Endothelial cell of umbilical vein (primary cell): ENCODE results near the gene AQP12A. TPM values are rescaled to one million over a fixed set of nuclear protein-coding genes. Genes with fewer than 3 reads are reported as not detected.

ENCODE experiments used
- BruUV-seq: library from RNA; stranded (reverse); fragments of 400-500 nt; replicated peaks from 2 replicates; lab custom pipeline; 2021; lab: Mats Ljungman, UMichigan
- CTCF ChIA-PET: fragments of 300-600, 350-600 bp; sonication (Branson Sonifier 250); formaldehyde crosslinking; loops from one replicate; lab custom pipeline; 2021; ENCODE audit warnings: antibody characterized with exemption, inconsistent platforms; lab: Charles Lee
- POLR2A ChIA-PET: fragments of 300-600, 350-600 bp; sonication (Branson Sonifier 250); formaldehyde crosslinking; loops from one replicate; lab custom pipeline; 2021; ENCODE audit warnings: antibody characterized with exemption, inconsistent platforms; lab: Charles Lee
- DNase-seq: peaks from one replicate; pipeline ENCODE4 v3.0.0-alpha.2; 2011; ENCODE audit warnings: low read depth, low spot score
- FAIRE-seq: peaks from 2 replicates; lab custom pipeline; 2011; peaks lifted over from hg19 to GRCh38; lab: Jason Lieb, UNC
- H2AFZ ChIP-seq: 2 replicates; pipeline ENCODE4 v1.6.0; 2012; ENCODE audit warnings: low read depth, low read length, control low read depth, inconsistent platforms
- H3K27ac ChIP-seq: 2 replicates; pipeline ENCODE4 v1.5.1; 2011; ENCODE audit warnings: low read depth, mild to moderate bottlenecking, control low read depth, low read length, moderate library complexity; ENCODE audit not compliant: insufficient read depth
- H3K27me3 ChIP-seq, 2 experiments: 2 replicates each; pipeline versions ENCODE4 v1.6.0 to v1.6.1; 2011; ENCODE audit warnings: low read length in 2 of 2, mixed read lengths in 1 of 2; ENCODE audit not compliant: control insufficient read depth in 2 of 2, insufficient read depth in 2 of 2
- H3K36me3 ChIP-seq, 2 experiments: 2 replicates in 1 of 2; 3 replicates in 1 of 2; pipeline ENCODE4 v1.5.1; 2011; ENCODE audit warnings: low read length in 2 of 2, mild to moderate bottlenecking in 1 of 2, moderate library complexity in 1 of 2; ENCODE audit not compliant: control insufficient read depth in 2 of 2, insufficient read depth in 2 of 2; ENCODE audit errors: extremely low read depth in 1 of 2
- H3K4me1 ChIP-seq: 3 replicates; pipeline ENCODE4 v1.5.1; 2011; ENCODE audit warnings: mild to moderate bottlenecking, low read length; ENCODE audit not compliant: control insufficient read depth, insufficient read depth; ENCODE audit errors: extremely low read depth
- H3K4me2 ChIP-seq: 2 replicates; pipeline ENCODE4 v1.6.1; 2011; ENCODE audit warnings: low read length, control low read depth, mixed read lengths; ENCODE audit not compliant: insufficient read depth
- H3K4me3 ChIP-seq, 3 experiments: fragments of 200-600 bp in 1 of 3; sonication (generic), shearing (Covaris generic) in 1 of 3; replicated peaks in 1 of 3; 2 replicates each; pipeline ENCODE4 v1.5.1; 2011 to 2016; ENCODE audit warnings: control low read depth in 3 of 3, low read length in 3 of 3, mild to moderate bottlenecking in 2 of 3, inconsistent platforms in 1 of 3, low read depth in 1 of 3, moderate library complexity in 1 of 3; ENCODE audit not compliant: insufficient read depth in 1 of 3
- H3K79me2 ChIP-seq: 2 replicates; pipeline ENCODE4 v1.6.0; 2012; ENCODE audit warnings: low read length, inconsistent platforms; ENCODE audit not compliant: control insufficient read depth, insufficient read depth
- H3K9ac ChIP-seq: replicated peaks from 2 replicates; pipeline ENCODE3; 2011; ENCODE audit warnings: low read length, control low read depth; ENCODE audit not compliant: insufficient read depth; ENCODE audit errors: extremely low read depth
- H3K9me1 ChIP-seq: replicated peaks from 3 replicates; pipeline ENCODE4 v1.6.0; 2011; ENCODE audit warnings: mild to moderate bottlenecking, low read length; ENCODE audit not compliant: control insufficient read depth, insufficient read depth; ENCODE audit errors: extremely low read depth
- H3K9me3 ChIP-seq: replicated peaks from 2 replicates; pipeline ENCODE4 v1.5.1; 2012; ENCODE audit warnings: low read length, inconsistent platforms; ENCODE audit not compliant: control insufficient read depth, insufficient read depth
- H4K20me1 ChIP-seq: replicated peaks from 2 replicates; pipeline ENCODE3; 2011; ENCODE audit warnings: mild to moderate bottlenecking, low read length; ENCODE audit not compliant: control insufficient read depth, insufficient read depth; ENCODE audit errors: extremely low read depth
- EZH2 ChIP-seq: IDR thresholded peaks from 2 replicates; pipeline ENCODE4 v1.6.1; 2012; ENCODE audit warnings: borderline replicate concordance, low read depth, mild to moderate bottlenecking, moderate library complexity, low read length, inconsistent platforms; ENCODE audit not compliant: severe bottlenecking
- FOS ChIP-seq: IDR thresholded peaks from 2 replicates; pipeline ENCODE4 v1.6.1; 2011; ENCODE audit warnings: mild to moderate bottlenecking, low read length, moderate library complexity, borderline replicate concordance; ENCODE audit not compliant: insufficient read depth
- GATA2 ChIP-seq: IDR thresholded peaks from 2 replicates; pipeline ENCODE4 v1.7.0; 2011; ENCODE audit warnings: low read depth, mild to moderate bottlenecking, moderate library complexity, mixed read lengths, low read length; ENCODE audit not compliant: insufficient read length, insufficient read depth
- JUN ChIP-seq: IDR thresholded peaks from 2 replicates; pipeline ENCODE4 v1.6.1; 2011; ENCODE audit warnings: borderline replicate concordance, low read depth; ENCODE audit not compliant: insufficient read length, insufficient read depth
- MYC ChIP-seq: IDR thresholded peaks from one replicate; pipeline ENCODE4 v1.6.1; 2011; ENCODE audit warnings: mild to moderate bottlenecking, low read depth, low read length
- POLR2A ChIP-seq: IDR thresholded peaks from 2 replicates; pipeline ENCODE4 v1.6.1; 2012; ENCODE audit warnings: low read depth, mild to moderate bottlenecking, control low read depth, low read length
- POLR2AphosphoS5 ChIP-seq: IDR thresholded peaks from 2 replicates; pipeline ENCODE4 v1.6.1; 2012; ENCODE audit warnings: low read depth, mild to moderate bottlenecking, control low read depth, low read length, moderate library complexity; ENCODE audit not compliant: insufficient read depth
- dilution Hi-C: fragments of 300-500 bp; cut with MboI; formaldehyde crosslinking; loops from one replicate; pipeline ENCODE4 v1.15.0; 2019; ENCODE audit warnings: low sequenced_read_pairs; ENCODE audit not compliant: extremely low pct_ligation_motif_present
- intact Hi-C: fragments of 100-400 bp; cut with micrococcal nuclease; formaldehyde crosslinking; loops from one replicate; pipeline ENCODE4 v1.10.0; 2022
- polyA plus RNA-seq, 4 experiments: library from polyadenylated mRNA; depleted of rRNA in 3 of 4; stranded (reverse) in 3 of 4; unstranded in 1 of 4; fragments of >200 nt; gene quantifications; 2 replicates each; pipeline versions ENCODE4 v1.2.1 to v1.2.3, GENCODE V29; 2011 to 2012; ENCODE audit warnings: missing spikeins in 1 of 4
- total RNA-seq: library from RNA; stranded (reverse); gene quantifications from 2 replicates; pipeline ENCODE4 v1.2.3, GENCODE V29; 2021
- TF ChIP-seq, protein P1 (sequence below), 2 donors: IDR thresholded peaks; 1 replicate in 1 of 2; 2 replicates in 1 of 2; pipeline ENCODE4 v1.5.1; 2011; ENCODE audit warnings: low read length in 2 of 2, mild to moderate bottlenecking in 2 of 2, moderate library complexity in 2 of 2, control low read depth in 1 of 2, inconsistent platforms in 1 of 2, low read depth in 1 of 2; ENCODE audit not compliant: insufficient read depth in 1 of 2; ENCODE audit errors: extremely low read depth in 1 of 2
- TF ChIP-seq, protein P2 (sequence below): IDR thresholded peaks from 2 replicates; pipeline ENCODE4 v1.6.1; 2011; ENCODE audit not compliant: insufficient read depth, insufficient read length

The AQP12A gene
- total and polyA plus RNA-seq, 2 donors (not counting 3 experiments of a cell fraction or from before 2014, with no cell fraction given) = not detected

DNA sequence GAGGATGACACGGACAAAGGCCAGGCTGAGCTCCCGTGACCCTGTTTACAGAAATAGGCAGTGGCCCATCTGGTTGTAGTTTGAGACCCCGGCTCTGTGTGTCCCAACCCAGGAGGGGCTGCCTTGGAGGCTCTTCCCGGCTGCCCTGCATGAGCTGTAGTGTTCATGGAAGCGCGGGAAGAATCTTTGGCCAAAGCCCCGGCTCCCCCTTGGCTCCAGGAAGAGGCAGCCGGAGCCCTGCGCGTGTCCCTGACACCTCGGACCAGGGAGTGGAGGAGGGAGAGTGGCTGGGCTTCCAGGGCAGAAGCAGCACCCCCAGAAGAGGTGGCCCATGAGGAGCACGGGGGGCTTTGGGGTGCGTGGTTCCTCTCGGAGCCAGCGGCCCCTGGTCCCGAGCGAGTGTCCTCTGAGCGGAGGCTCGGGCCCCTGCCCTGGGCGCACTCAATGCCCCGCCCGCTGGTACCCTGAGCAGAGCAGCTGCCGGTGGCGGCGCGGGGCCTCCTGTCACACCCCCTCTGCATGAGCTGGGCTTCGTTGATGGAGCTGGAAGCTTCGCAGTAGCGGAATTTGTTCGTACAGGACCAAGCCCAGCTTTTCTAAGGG lies 44.7 kb upstream of the AQP12A start:
- BruUV-seq = no TSS peak
- H4K20me1 ChIP-seq = no peaks in the 10 kb centered on the region
- no peak overlapping the region for H3K9ac ChIP-seq
- no peaks in the 10 kb centered on the region for H3K36me3 ChIP-seq
- dilution Hi-C loops (no loop called here), intact Hi-C loops (no loop called here)
- no peak overlapping the region for H3K4me3 ChIP-seq
- ChIA-PET POLR2A (no interaction called here), CTCF (no interaction called here)
- peaks cover 0 to 2% of the 10 kb centered on the region in 2 experiments for H3K27me3 ChIP-seq
- no peaks in the 10 kb centered on the region for H3K9me1 ChIP-seq
- FAIRE-seq (no peak), DNase-seq (no peak)
- no peak overlapping the region for H3K27ac ChIP-seq
- H2AFZ ChIP-seq = no peak overlapping the region
- TF ChIP-seq JUN (no peak), EZH2 (no peak), POLR2A (no peak), GATA2 (no peak), FOS (no peak), POLR2AphosphoS5 (no peak), MYC (no peak)
- TF ChIP-seq, protein P1, sequence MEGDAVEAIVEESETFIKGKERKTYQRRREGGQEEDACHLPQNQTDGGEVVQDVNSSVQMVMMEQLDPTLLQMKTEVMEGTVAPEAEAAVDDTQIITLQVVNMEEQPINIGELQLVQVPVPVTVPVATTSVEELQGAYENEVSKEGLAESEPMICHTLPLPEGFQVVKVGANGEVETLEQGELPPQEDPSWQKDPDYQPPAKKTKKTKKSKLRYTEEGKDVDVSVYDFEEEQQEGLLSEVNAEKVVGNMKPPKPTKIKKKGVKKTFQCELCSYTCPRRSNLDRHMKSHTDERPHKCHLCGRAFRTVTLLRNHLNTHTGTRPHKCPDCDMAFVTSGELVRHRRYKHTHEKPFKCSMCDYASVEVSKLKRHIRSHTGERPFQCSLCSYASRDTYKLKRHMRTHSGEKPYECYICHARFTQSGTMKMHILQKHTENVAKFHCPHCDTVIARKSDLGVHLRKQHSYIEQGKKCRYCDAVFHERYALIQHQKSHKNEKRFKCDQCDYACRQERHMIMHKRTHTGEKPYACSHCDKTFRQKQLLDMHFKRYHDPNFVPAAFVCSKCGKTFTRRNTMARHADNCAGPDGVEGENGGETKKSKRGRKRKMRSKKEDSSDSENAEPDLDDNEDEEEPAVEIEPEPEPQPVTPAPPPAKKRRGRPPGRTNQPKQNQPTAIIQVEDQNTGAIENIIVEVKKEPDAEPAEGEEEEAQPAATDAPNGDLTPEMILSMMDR (IDR thresholded peaks at IDR 0.05; ENCODE audit: extremely low read depth in 1 of 2, insufficient read depth in 1 of 2, low read depth in 1 of 2, low read length in 2 of 2) = no peak
- TF ChIP-seq, protein P2, sequence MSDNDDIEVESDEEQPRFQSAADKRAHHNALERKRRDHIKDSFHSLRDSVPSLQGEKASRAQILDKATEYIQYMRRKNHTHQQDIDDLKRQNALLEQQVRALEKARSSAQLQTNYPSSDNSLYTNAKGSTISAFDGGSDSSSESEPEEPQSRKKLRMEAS = no peak
- H3K79me2 ChIP-seq = no peaks in the 10 kb centered on the region
- no peaks in the 10 kb centered on the region for H3K4me1 ChIP-seq
- no peaks in the 10 kb centered on the region for H3K9me3 ChIP-seq
- no peak overlapping the region for H3K4me2 ChIP-seq
